GM18873 (cell line): ENCODE measurements around the gene ADIRF.
"Not testable (repeated sequence)": the region's sequence is repeated elsewhere in the genome, so short reads cannot be mapped to it uniquely, and the experiment has no call there.

ENCODE experiments used
- ATAC-seq: cut with Tn5 transposase; IDR thresholded peaks from one replicate; pipeline ENCODE4 v1.9.1; 2021; ENCODE audit warnings: mild to moderate bottlenecking, moderate library complexity, moderate number of reproducible peaks; ENCODE audit not compliant: unreplicated experiment, low FRiP score

ADIRF gene

GRCh38 chr10:86968271-86968993, at the start of gene ADIRF:
Gene ADIRF (plus strand): TSS chr10:86968482. CDS start chr10:86968545, 63 bp downstream.
- no peak for ATAC-seq

- no peak for ATAC-seq
Observed at GRCh38 chr10:86922553-86922961, 45.7 kb upstream of the ADIRF start.

GRCh38 chr10:86929468-86930380, 38.6 kb upstream of the ADIRF start:
- ATAC-seq, result no peak

GRCh38 chr10:86931872-86932271, 36.4 kb upstream of the ADIRF start:
- ATAC-seq, result no peak

- no peak for ATAC-seq
Observed at GRCh38 chr10:86932674-86933073, 35.6 kb upstream of the ADIRF start.

- ATAC-seq, result not testable (repeated sequence)
Observed at GRCh38 chr10:86934162-86934711, 34.0 kb upstream of the ADIRF start.

- no peak for ATAC-seq
Observed at GRCh38 chr10:86936661-86937501, 31.4 kb upstream of the ADIRF start.

GRCh38 chr10:86937502-86938154, 30.7 kb upstream of the ADIRF start:
- ATAC-seq, result no peak

GRCh38 chr10:86938260-86938659, 30.0 kb upstream of the ADIRF start:
- no peak for ATAC-seq

- ATAC-seq, result not testable (repeated sequence)
Observed at GRCh38 chr10:86940076-86940475, 28.2 kb upstream of the ADIRF start.

- ATAC-seq, result no peak
Observed at GRCh38 chr10:86940677-86941076, 27.6 kb upstream of the ADIRF start.

- no peak for ATAC-seq
Observed at GRCh38 chr10:86941426-86941825, 26.9 kb upstream of the ADIRF start.

- ATAC-seq, result no peak
Observed at GRCh38 chr10:86941991-86942421, 26.3 kb upstream of the ADIRF start.

GRCh38 chr10:86942441-86943315, 25.6 kb upstream of the ADIRF start:
- ATAC-seq, result no peak

GRCh38 chr10:86943316-86944030, 24.8 kb upstream of the ADIRF start:
- ATAC-seq, result no peak

- ATAC-seq, result no peak
Observed at GRCh38 chr10:86944031-86944419, 24.3 kb upstream of the ADIRF start.

- no peak for ATAC-seq
Observed at GRCh38 chr10:86944471-86944870, 23.8 kb upstream of the ADIRF start.

- no peak for ATAC-seq
Observed at GRCh38 chr10:86944907-86945306, 23.4 kb upstream of the ADIRF start.
